ENCODE data around the gene CFAP69. TPM values are rescaled to one million over a fixed set of nuclear protein-coding genes. Genes with fewer than 3 reads are reported as not detected.

Gene CFAP69
- total RNA-seq, 1 donor from 2014 or later = 1.8 TPM

DNA sequence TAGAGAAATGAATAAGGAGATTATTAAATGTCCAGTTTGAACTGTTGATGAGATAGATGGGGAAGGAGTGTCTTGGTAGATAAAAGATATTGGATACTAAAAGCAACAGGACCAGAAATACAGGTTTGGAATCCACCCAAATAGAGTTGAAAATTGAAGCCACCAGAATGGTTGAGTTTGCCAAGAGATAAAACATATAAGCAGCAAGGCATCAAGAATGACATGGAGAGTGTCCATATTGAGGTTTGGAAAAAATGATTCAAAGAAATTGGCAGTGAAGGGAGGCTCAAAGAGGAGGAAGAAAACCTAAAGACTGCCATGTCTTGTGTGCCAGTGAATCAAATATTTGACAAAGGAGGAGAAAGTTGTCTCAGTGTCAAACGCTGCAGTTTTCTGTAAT, 24.2 kb downstream of the CFAP69 start:
- no peak for DNase-seq (ENCODE audit: low read depth, low spot score)

DNA sequence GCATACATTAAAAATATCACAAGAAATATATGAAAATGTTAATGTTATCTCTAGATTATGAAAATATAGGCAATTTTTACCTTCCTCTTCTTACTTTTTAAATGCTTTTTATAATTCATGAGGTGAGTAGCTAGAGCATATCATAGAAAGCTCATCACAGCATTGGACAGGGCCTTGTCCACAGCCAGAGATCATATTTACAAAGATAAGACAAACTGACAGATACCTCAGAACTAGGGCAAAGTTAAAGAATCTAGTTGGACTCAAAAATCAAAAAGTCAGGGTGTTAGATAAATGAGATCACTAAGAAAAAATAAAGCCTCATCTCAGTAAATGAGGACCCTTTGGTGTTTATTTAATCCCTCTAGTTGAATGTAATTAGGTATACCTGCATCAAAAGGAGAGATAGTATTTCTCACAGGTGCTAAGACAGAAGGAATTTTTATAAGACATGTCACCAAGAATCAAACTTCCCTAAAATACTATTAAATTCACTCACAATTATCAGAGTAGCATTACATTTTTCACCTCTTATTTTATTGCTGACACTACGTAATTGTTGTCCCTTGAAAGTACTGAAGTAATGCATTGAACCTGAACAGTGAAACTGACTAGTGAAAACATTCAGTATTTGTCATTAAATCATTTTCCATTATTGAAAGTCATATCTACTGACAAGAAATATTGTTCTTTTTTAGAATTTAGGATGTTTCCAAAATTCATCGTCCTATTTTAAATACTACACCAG, 25.6 kb downstream of the CFAP69 start:
- DNase-seq (ENCODE audit: low read depth, low spot score) = no peak

- no peak for DNase-seq (ENCODE audit: low read depth, low spot score)
Measured at GRCh38 chr7:90271753-90272152, 26.8 kb downstream of the CFAP69 start.

DNA sequence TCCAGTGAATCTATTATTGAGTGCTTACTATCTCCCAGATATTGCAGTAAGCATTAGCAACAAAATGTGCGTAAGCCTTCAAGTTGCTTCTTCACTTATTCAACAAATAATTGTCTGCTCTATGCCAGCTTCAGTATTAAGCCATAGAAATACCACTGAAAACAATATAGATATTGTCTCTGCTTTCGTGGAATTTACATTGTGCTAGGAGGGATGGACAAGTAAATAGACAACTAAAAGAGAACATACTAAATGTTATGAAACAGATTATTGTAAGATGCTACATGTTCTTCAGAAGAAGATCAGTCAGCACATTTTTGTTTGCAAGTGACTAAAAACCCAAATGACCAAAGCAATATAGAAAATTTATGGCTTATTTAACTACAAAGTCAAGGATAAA, 27.3 kb downstream of the CFAP69 start:
- no peak for DNase-seq (ENCODE audit: low read depth, low spot score)

DNA sequence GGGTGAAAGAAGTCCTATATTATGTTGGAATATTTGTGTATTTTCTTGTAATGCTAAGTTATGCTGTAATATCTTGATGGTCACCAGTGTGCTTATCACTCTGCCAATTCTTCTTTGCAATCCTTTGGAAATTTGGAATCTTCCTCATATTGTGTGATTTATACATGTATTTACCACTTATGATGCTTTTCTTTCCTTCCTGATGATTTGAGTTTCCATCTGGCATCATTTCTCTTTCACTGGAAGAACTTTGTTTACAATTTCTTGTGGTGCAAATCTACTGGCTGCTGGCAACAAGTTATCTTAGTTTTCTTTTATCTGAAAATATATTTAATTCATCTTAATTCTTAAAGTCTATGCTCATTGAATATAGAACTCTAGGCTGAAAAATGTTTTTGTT, 29.2 kb downstream of the CFAP69 start:
- no peak for DNase-seq (ENCODE audit: low read depth, low spot score)

DNA sequence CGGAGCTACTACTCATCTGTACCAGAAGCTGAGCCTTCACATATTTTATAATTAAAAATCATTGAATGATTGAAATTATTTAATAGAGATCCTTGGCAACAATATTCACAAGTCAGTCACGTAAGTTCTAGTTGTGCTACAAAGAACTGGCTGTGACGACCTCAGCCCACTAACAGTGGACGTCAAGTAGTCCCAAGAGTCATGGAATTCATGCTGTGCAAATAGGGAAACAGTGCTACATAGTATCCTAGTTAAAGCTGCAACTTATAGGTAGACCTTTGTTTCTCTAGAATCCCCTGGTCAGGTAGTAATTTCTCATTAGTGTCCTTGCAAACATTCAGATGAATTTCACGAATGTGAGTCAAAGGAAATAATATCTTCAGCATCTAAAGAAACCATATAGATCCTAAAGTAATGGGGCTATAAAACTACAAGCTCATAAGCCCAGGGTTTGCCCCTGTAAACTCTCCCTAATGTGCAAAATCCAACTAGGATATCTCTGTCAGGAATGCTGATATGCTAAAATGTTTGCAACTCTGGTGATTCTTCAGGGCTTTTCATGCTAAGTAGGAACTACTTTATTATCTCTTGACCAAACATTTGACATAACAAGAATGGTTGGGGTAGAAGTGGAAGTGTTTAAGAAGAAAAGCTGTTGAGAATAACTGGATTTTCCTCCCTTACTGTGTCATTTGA, 31.2 kb downstream of the CFAP69 start:
- DNase-seq (ENCODE audit: low read depth, low spot score) = no peak

DNA sequence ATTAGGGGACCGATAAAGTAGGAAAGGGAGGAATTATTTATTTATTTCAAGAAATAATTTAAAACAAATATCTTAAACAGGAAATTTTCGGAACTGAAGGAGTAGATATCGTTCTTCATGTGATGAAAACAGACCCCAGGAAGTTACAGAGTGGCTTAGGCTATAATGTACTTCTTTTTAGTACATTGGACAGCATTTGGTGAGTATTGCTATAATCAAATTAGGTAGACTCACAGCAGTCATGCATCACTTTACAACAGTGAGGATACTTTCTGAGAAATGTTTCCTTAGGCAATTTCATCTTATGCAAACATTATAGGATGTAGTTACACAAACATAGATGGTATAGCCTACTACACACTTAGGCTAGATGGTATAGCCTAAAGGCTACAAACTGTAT, 43.2 kb downstream of the CFAP69 start:
- DNase-seq (ENCODE audit: low read depth, low spot score) = no peak

DNA sequence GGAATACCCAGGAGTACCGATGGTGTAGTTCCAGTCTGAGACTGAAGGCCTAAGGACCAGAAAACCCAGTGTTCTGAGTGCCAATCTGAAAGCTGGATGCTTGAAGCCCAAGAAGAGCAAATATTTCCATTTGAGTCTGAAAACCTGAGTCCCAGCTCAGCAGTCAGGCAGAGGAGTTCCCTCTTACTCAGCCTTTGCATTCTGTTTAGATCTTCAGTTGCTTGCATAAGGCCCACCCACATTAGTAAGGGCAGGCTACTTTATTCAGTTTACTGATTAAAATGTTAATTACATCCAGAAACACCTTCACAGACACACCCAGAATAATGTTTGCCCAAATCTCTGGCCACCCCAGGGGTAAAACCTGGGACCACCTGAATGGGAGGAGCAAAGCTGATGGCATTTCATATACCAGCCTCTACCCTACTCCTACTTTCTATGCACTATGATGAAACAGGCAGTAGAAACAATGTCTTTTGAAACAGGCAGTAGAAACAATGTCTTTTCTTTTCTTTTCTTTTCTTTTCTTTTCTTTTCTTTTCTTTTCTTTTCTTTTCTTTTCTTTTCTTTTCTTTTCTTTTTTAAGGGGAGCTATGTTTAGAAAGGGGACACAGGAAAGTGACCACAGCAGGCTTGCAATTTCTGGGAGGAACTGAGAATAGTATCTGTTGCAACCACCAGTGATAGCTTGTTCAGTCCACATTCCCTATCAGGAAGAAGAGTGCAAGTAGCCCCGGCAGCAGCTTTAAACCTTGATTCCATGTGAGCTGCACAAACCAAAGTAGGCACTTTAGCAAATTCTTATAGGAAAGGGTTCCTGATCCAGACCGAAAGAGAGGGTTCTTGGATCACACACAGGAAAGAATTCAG, 45.5 kb downstream of the CFAP69 start:
- DNase-seq (ENCODE audit: low read depth, low spot score) = no peak

GRCh38 chr7:90298145-90299038, 53.4 kb downstream of the CFAP69 start:
- peak; percentile 45 for DNase-seq (ENCODE audit: low read depth, low spot score)

DNA sequence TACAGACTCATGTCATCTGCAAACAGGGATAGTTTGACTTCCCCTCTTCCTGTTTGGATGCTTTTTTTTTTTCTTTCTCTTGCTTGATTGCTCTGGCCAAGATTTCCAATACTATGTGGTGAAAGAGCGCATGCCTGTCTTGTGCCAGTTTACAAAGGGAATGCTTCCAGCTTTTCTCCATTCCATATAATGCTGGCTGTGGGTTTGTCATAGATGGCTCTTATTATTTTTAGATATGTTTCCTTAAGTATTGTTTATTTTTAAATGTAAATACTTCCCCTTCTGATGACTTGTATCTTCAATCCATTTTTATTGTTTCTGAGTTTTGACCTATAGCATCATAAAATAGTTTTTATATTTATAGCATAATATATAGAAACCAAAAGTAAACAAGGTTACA, 58.3 kb downstream of the CFAP69 start:
- DNase-seq (ENCODE audit: low read depth, low spot score) = no peak

DNA sequence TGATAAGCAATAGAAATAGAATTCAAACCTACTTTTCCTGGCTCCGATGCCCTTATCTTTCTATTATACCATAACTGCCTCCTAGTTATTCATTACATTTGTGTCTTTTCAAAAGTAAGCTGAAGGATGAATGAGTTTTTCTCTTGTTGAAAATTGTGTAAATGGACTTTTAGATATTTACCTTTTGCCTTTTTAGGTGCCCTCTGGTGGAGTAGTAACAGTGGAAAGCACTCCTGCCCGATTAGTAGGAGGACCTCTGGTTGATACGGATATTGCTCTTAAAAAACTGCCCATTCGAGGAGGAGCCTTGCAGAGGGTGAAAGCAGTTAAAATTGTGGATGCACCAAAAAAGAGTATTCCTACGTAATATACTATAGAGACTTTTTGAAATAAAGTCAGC, 64.9 kb downstream of the CFAP69 start:
- DNase-seq (ENCODE audit: low read depth, low spot score) = no peak

GRCh38 chr7:90311175-90311574, 66.2 kb downstream of the CFAP69 start:
- DNase-seq (ENCODE audit: low read depth, low spot score) = no peak

- DNase-seq (ENCODE audit: low read depth, low spot score) = no peak
Measured at GRCh38 chr7:90312745-90313144, 67.8 kb downstream of the CFAP69 start.

- DNase-seq (ENCODE audit: low read depth, low spot score) = no peak
Measured at GRCh38 chr7:90313907-90314306, 68.9 kb downstream of the CFAP69 start.

DNA sequence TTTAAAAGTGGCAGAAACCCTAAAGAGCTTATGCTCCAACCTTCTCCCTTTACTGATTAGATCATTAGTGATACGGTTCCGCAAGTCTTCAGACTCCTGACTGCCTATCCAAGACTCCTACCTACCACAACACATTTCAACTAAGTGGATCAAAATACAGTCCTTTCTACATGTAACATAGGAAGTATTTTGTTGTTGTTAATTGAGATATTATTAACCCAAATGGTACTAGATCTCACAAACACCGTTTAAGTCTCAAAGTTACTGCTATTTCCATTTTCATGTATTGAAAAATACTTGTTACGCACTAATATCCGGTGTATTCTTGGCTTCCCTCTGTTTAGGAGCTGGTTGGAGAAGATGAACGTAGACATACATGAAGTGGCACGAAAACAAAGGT, 75.0 kb downstream of the CFAP69 start:
- no peak for DNase-seq (ENCODE audit: low read depth, low spot score)

DNA sequence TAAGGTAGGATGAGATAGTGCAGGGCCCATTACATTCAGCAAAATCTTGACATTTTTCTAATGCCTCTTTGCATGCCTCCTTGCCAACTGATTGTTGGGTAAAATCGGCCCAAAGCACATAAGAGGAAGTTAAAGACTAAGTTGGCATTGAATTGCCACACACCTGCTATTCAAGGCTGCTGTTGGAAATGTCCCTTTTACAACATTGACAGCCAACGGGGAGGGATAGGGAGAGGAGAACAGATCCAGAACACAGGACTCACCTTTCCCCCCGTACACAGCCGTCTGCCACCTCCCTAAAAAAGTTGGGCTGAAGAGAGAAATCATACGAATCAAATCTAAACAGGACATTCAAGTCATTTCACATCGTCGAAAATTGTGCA, 75.4 kb downstream of the CFAP69 start:
- no peak for DNase-seq (ENCODE audit: low read depth, low spot score)

- DNase-seq (ENCODE audit: low read depth, low spot score) = no peak
Measured at GRCh38 chr7:90320801-90321494, 76.0 kb downstream of the CFAP69 start, which contains the start of gene FAM237B. FAM237B (minus strand) TSS chr7:90321304; CDS start chr7:90319748, 1,556 bp downstream.

DNA sequence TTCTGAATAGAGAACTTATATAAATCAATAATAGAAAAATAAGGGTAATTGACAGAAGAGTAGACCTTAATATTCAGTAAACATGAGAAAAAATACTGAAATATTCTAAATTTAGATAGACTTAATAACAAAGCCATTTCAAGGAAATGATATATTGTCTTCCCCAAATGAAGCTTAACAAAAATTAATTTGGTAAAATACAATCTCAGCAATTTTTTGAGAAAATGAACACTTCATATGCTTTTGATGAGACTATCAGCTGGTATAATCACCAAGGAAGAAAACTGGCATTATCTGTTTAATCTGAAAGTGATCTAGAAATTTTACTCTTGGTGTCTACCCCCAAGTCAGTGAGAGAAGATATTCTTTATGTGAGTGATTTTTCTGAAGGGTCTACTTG, 77.9 kb downstream of the CFAP69 start:
- no peak for DNase-seq (ENCODE audit: low read depth, low spot score)

DNA sequence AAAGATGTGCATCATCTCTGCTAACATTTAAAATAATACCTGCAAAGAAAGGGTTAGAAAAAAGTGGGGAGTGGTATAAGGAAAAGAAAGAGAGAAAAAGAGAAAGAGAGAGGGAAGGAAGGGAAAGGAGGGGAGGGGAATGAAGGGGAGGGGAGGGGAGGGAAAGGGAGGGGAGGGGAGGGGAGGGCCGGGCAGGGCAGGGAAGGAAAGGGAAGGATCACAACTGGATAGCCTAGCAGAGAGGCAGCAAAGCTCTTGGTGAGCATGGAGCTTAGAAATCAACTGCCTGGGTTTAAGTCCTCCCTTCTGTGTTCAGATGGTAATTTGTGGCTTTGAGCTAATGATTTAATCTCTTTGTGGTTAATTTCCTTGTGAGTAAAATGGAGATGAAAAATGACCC, 81.5 kb downstream of the CFAP69 start:
- DNase-seq (ENCODE audit: low read depth, low spot score) = no peak

DNA sequence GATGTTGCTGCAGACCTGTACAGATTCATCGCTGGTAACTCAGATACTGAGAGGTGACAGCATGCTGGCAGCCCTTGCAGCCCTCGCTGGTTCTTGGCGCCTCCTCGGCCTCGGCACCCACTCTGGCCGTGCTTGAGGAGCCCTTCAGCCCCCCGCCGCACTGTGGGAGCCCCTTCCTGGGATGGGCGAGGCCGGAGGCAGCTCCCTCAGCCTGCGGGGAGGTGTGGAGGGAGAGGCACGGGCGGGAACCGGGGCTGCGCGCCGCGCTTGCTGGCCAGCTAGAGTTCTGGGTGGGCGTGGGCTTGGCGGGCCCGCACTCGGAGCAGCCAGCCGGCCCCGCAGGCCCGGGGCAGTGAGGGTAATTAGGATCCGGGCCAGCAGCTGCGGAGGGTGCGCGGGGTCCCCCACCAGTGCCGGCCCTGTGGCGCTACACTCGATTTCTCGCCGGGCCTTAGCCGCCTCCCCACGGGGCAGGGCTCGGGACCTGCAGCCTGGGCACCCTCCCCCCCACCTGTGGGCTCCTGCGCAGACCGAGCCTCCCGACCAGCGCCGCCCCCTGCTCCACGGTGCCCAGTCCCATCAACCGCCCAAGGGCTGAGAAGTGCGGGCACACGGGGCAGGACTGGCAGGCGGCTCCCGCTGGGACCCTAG, 89.3 kb downstream of the CFAP69 start:
- DNase-seq (ENCODE audit: low read depth, low spot score) = no peak

Measured in pulmonary artery endothelial cell (primary cell).